Activated naive CD8-positive, alpha-beta T cell (primary cell): ENCODE data around the gene PDE8B.

Experiments
- H3K27ac Mint-ChIP-seq: one replicate; pipeline ENCODE4 v1.8.0; 2021; ENCODE audit warnings: mixed read lengths
- H3K27me3 Mint-ChIP-seq: one replicate; pipeline ENCODE4 v1.8.0; 2021; ENCODE audit warnings: mixed read lengths
- H3K36me3 Mint-ChIP-seq: one replicate; pipeline ENCODE4 v1.8.0; 2021; ENCODE audit warnings: mixed read lengths
- H3K4me1 Mint-ChIP-seq: one replicate; pipeline ENCODE4 v1.8.0; 2021; ENCODE audit warnings: low read depth, mixed read lengths
- H3K4me3 Mint-ChIP-seq: one replicate; pipeline ENCODE4 v1.8.0; 2021; ENCODE audit warnings: mild to moderate bottlenecking, mixed read lengths
- H3K9me3 Mint-ChIP-seq: one replicate; pipeline ENCODE4 v1.8.0; 2021; ENCODE audit warnings: low read depth, mixed read lengths

Gene PDE8B

DNA sequence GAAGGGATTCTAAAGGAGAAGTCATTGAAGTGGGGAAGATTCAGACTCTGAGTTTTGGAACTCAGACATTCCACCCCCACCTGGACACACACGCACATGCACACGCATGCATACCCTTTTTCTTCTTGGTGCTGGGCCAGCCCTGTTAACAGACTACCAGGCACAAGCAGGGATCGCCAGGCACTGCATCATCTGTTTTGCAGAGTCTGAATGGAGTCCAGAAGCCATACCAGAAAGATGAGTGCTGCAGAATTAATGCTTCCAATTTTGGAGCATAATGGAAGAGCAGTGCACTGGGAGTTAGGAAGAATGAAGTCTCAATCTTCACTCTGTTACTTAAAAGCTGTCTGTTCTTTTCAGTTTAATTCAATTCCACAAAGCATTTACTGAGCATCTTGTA is 95.5 kb downstream of the PDE8B start:
- no peaks in the 10 kb centered on the region for H3K4me1 Mint-ChIP-seq
- no peaks in the 10 kb centered on the region for H3K36me3 Mint-ChIP-seq
- no peaks in the 10 kb centered on the region for H3K9me3 Mint-ChIP-seq
- H3K27ac Mint-ChIP-seq, result no peak overlapping the region
- no peak overlapping the region for H3K4me3 Mint-ChIP-seq
- H3K27me3 Mint-ChIP-seq, result no peaks in the 10 kb centered on the region

DNA sequence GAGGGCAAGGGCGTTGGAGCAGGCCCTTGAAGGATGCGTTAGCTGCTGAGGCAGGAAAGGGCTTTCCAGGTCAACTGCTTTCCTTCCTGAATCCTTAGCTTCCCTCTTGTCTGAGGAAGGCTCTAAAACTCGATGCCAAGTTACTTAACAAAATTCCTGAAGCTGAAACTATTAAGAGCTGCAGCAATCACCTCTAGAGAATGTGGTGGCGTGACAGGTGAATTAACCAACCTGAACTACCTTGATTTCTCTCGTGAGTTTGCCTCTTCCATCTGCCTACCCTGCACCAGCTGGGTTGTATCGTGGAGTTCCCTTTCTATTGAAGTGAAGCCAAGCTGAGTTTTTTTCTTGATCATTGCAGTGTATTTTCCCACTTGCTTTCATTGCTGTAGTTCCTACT is 96.1 kb downstream of the PDE8B start:
- Mint-ChIP-seq H3K4me3 (no peak overlapping the region), H3K9me3 (no peaks in the 10 kb centered on the region), H3K36me3 (no peaks in the 10 kb centered on the region), H3K4me1 (no peaks in the 10 kb centered on the region), H3K27ac (no peak overlapping the region), H3K27me3 (no peaks in the 10 kb centered on the region)

DNA sequence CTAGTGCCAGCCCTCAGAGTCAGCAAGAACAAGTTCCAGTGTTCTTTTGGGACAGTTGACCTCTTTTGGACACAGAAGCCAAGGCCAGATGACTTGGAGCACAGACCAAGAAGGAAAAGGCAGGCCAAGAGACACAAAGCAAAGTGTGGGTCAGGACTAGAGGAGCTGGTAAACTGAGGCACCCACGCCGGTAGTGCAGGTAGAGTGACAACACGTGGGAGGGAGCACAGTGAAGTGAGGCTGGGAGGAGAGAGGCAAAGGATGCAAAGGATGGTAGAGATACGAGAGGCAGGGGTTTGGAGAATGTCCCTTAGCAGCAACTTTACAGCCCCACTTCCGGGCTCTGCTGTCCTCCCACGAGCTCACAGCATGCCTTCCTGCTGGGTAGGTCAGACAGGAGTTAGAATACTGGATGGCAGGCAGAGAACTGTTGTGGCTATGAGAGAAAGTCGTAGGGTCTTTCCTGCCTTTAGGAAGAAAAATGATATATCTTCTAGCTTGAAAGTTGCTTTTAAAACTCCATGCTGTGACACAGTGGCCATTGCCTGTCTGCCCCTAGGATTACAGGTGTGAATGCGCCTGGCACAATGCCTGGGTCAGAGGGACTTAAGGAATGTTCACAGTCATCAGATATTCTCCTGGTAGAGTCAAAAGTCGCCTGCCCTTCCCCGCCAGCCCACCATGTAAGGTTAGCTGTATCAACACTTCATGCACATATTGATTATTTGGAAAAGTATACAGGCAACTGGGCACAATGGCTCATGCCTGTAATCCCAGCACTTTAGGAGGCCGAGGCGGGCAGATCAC is 97.9 kb downstream of the PDE8B start:
- H3K36me3 Mint-ChIP-seq, result no peaks in the 10 kb centered on the region
- no peaks in the 10 kb centered on the region for H3K4me1 Mint-ChIP-seq
- H3K27me3 Mint-ChIP-seq, result no peaks in the 10 kb centered on the region
- peaks cover 3% of the 10 kb centered on the region for H3K9me3 Mint-ChIP-seq
- no peak overlapping the region for H3K4me3 Mint-ChIP-seq
- no peak overlapping the region for H3K27ac Mint-ChIP-seq

DNA sequence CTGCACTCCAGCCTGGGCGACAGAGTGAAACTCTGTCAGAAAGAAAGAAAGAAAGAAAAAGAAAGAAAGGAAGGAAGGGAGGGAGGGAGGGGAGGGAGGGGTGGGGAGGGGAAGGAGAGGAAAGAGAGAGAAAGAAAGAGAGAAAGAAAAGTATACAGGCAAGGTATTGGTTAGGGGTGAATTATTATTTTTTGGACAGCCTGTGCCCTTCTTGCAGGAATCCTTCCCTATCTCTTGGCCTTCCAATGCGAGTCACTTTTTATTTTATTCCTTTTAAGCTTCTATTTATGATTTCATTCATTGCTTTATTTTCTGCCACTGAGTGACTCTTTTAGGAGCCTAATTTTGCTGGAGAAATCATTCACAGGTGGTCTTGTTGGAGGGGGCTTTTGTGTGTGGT is 98.7 kb downstream of the PDE8B start:
- Mint-ChIP-seq H3K27me3 (no peaks in the 10 kb centered on the region), H3K36me3 (no peaks in the 10 kb centered on the region), H3K4me1 (no peaks in the 10 kb centered on the region), H3K9me3 (peaks cover 8% of the 10 kb centered on the region), H3K4me3 (no peak overlapping the region), H3K27ac (no peak overlapping the region)

DNA sequence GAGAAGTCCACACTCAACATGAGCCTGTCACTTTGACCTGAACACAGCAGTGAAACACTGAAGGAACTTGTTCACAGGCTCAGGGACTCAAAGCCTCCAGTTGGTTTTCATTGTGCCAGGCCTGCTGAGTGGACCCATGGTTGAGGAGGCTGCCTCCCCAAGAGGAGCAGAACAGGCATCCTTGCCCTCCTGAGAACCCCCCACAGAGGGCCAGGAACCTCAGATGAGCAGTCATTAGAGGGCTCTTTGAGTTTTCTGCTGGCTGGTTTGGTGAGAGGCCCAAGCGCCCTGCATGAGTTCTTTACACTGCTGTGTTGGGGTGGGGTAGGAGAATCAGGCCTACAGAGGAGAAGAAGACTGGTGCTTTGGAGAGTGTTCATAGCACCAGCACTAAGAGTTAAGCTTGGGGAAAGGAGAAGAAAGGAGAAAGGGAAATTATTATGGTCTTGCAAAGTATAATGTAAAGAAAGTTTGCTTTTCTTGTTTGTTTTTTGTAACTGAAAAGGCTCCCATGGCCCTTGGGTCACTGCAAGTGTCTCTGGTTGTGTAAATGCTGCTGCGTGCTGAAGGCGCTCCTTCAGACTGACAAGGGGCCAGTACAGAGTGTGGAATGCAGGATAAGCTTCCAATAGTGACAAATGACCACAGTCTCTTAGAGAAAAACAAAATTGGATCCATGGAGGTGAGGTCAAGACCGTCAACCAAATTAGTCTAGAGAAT is 100.2 kb downstream of the PDE8B start:
- Mint-ChIP-seq H3K4me1 (no peaks in the 10 kb centered on the region), H3K36me3 (no peaks in the 10 kb centered on the region), H3K9me3 (peaks cover 10% of the 10 kb centered on the region), H3K27ac (no peak overlapping the region), H3K4me3 (no peak overlapping the region), H3K27me3 (no peaks in the 10 kb centered on the region)

DNA sequence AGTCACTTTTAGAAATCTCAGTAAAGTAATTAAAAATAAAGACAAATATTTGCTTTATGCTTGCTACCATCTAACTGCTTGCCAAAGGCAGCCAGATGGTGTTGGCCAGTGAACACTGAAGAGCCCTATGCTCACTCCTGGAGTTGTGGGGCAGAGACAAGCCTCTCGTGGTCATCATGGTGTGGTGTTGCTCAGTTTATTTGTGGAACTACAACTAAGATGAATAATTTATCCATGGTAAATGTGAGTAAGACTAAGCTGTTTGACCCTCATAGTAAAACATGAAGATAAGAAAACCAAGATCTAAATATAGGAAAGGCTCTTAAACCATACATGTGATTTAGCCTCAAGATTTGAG is 100.7 kb downstream of the PDE8B start:
- Mint-ChIP-seq H3K27ac (no peak overlapping the region), H3K4me1 (no peaks in the 10 kb centered on the region), H3K27me3 (no peaks in the 10 kb centered on the region), H3K9me3 (peaks cover 10% of the 10 kb centered on the region), H3K36me3 (no peaks in the 10 kb centered on the region), H3K4me3 (no peak overlapping the region)

DNA sequence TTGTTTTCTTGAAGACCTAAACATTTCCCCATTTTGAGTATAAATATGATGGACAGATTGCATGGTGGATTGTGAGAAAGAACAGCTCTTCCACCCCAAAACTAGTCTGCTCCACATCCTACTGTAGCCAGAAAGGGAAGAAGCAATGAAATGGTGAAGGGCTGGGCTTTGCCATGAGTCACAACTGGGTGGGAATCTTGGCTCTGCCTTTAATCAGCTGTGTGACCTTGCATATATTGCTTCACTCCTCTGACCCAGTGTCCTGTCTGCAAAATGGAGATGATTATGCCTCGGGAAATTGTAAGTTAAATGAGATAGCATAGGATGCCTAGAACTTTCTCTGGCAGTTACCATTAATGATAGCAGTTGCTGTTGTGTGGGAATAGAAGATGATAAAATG is 101.9 kb downstream of the PDE8B start:
- Mint-ChIP-seq H3K4me3 (no peak overlapping the region), H3K27me3 (no peaks in the 10 kb centered on the region), H3K4me1 (no peaks in the 10 kb centered on the region), H3K9me3 (peaks cover 10% of the 10 kb centered on the region), H3K36me3 (no peaks in the 10 kb centered on the region), H3K27ac (no peak overlapping the region)

DNA sequence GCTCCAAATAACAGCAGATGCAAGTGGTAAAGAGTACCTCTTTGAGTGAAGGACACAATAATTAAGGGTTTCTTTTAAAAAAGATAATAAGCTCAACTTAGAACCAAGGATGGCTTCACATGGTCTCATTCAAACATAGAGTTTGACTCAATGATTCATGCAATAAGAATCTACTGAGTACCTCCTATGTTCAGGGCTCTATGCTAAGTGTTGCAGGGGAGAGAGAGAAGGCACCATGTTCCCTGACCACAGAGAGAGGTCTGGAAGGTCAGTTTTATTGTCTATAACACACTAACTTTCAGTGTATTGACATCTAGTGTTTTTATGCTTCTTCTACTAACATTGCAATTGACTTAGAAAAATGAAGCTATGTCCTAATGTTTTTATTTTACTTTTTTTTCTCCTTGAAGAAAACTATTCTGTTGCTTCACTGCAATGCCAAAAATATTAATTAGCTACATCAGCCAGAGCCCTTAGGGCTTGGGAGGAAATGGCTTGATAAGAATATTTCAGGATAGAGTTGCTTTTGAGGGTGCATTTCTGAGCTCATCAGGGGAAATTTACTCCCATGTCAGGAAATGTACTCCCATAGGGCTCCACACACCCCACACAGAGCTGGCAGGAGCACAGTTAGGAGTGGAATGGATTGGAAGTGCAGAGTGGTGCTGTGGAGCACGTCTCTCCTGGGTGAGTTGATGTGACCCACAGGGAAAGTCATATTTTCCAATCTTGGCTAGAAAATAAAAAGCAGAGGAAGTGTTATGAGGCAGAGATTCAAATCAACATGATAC is 106.6 kb downstream of the PDE8B start:
- H3K36me3 Mint-ChIP-seq, result no peaks in the 10 kb centered on the region
- no peaks in the 10 kb centered on the region for H3K27me3 Mint-ChIP-seq
- peaks cover 10% of the 10 kb centered on the region for H3K9me3 Mint-ChIP-seq
- no peak overlapping the region for H3K4me3 Mint-ChIP-seq
- no peaks in the 10 kb centered on the region for H3K4me1 Mint-ChIP-seq
- H3K27ac Mint-ChIP-seq, result no peak overlapping the region

DNA sequence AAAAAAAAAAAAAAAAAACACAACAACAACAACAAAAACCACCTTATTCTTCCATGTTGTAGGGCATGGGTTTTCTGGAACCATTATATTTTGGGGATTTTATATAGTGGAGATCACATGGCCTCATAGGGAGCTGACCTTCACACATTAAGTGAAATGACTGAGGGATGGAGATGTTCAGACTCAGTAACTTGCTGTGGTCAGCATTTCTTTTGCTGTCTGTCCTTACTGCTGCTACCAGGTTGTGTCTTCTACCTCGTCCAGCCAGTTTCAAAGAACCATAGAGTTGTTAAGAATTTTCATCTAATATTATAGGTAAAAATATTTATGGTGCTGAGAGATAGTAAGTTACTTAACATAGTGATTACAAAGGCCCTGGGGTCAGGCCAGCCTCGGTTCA is 107.6 kb downstream of the PDE8B start:
- H3K9me3 Mint-ChIP-seq, result peaks cover 8% of the 10 kb centered on the region
- no peaks in the 10 kb centered on the region for H3K36me3 Mint-ChIP-seq
- no peak overlapping the region for H3K27ac Mint-ChIP-seq
- H3K4me3 Mint-ChIP-seq, result no peak overlapping the region
- no peaks in the 10 kb centered on the region for H3K4me1 Mint-ChIP-seq
- no peaks in the 10 kb centered on the region for H3K27me3 Mint-ChIP-seq

DNA sequence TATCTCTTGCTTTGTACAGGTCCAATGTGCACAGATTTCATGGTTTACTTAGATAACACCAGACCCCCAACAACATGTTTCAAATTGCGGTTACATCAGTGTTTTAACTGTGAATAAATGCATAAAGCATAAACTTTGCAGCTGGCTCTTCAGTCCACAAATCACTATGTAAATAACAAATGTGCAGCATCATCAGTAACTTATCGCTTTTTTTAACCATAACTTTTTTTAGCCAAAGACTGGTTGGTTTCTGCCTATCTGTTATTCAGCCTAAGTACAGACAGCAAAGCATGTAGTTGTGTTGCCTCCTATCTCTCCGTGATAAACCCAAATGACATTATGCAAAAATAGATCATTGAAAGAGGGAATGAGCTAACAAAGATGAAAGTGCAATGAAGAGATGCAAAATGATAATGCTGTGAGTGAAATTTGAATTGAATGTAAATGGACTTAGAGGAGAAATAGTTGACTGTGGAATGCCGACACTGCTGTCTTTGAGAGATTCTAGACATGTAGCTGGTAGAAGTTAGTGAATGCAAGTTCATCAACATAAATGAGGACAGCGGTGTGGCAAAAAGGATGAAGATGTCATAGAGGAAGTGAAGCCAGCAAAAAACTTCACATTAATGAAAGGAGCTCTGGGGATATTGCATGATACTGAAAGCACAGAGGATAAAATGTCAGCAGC is 108.8 kb downstream of the PDE8B start:
- Mint-ChIP-seq H3K36me3 (no peaks in the 10 kb centered on the region), H3K27me3 (no peaks in the 10 kb centered on the region), H3K4me1 (no peaks in the 10 kb centered on the region), H3K27ac (no peak overlapping the region), H3K4me3 (no peak overlapping the region), H3K9me3 (peaks cover under 1% of the 10 kb centered on the region)

DNA sequence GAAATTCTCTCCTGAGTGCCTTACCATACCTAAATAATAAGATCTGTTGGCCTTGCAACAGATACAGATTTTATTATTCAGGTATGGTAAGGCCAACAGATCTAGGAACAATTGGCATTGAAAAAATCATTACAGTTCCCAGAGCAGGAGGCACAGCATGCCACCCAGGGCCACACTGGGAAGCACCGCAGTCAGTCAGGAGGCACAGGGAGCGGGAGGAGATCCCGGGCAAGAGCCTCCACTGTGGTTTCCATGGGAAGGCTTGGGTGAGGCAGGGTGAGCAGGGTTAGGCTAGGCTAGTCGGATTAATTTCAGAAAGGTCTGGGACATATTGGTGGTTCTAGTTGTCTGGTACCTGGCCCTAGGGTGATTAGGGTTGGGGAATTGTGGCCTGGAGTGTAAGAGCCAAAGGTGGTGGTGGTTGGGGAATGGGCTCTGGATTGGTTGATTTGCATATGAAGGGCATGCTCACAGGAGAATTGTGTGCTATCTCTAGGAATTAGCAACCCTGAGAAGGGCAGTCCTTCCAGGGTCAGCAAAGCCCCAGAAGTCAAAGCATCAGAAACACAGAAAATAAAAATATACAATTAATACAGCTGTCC is 111.4 kb downstream of the PDE8B start:
- no peaks in the 10 kb centered on the region for H3K36me3 Mint-ChIP-seq
- no peaks in the 10 kb centered on the region for H3K9me3 Mint-ChIP-seq
- no peak overlapping the region for H3K27ac Mint-ChIP-seq
- H3K4me3 Mint-ChIP-seq, result no peak overlapping the region
- H3K4me1 Mint-ChIP-seq, result no peaks in the 10 kb centered on the region
- no peaks in the 10 kb centered on the region for H3K27me3 Mint-ChIP-seq

DNA sequence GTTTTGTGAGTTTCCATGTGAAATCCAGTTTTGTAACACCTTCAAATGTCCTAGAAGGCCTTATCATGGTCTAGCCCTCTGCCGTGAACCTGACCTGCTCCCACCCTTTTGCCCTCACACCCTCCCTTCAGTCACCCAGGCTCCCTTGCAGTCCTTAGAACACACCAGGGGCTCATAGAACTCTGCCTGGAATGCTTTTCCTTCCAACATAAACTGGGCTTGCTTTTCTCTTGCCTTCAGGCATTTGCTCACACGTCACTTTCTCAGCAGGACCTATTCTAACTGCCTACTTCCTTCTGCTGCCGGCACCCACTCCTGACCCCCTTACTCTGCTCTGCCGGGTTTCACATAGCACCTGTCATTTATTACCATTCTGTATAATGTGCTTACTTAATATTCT is 111.9 kb downstream of the PDE8B start:
- no peaks in the 10 kb centered on the region for H3K4me1 Mint-ChIP-seq
- H3K36me3 Mint-ChIP-seq, result no peaks in the 10 kb centered on the region
- no peak overlapping the region for H3K27ac Mint-ChIP-seq
- H3K27me3 Mint-ChIP-seq, result no peaks in the 10 kb centered on the region
- no peak overlapping the region for H3K4me3 Mint-ChIP-seq
- H3K9me3 Mint-ChIP-seq, result no peaks in the 10 kb centered on the region

DNA sequence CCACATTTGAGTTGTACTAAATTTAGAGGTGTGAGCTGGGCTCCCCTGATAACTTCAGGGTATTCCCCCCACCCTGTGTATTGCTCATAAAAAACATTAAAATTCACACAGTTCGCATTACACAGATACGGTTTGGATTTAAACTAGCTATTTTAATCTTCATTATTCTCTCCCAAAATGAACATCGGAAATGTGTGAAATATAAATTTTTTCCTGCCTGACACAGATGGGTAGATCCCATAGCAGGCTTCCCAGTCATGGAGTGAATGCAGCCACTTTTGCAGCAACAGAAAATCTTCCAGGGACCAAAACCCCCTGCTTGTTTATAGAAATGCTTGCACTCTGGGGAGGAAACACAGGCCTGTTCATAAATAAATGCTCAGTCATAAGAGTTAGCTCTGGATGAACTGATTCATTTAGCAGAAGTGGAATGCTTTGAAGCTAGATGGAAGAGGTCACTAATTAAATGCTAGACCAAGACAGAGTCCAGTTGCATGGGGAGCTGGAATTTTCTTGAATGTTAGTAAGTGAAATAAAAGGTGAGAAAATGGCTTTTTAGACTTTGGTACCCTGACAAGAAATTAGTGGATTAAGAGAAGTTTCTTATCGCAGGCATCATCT is 115.6 kb downstream of the PDE8B start:
- H3K9me3 Mint-ChIP-seq, result no peaks in the 10 kb centered on the region

DNA sequence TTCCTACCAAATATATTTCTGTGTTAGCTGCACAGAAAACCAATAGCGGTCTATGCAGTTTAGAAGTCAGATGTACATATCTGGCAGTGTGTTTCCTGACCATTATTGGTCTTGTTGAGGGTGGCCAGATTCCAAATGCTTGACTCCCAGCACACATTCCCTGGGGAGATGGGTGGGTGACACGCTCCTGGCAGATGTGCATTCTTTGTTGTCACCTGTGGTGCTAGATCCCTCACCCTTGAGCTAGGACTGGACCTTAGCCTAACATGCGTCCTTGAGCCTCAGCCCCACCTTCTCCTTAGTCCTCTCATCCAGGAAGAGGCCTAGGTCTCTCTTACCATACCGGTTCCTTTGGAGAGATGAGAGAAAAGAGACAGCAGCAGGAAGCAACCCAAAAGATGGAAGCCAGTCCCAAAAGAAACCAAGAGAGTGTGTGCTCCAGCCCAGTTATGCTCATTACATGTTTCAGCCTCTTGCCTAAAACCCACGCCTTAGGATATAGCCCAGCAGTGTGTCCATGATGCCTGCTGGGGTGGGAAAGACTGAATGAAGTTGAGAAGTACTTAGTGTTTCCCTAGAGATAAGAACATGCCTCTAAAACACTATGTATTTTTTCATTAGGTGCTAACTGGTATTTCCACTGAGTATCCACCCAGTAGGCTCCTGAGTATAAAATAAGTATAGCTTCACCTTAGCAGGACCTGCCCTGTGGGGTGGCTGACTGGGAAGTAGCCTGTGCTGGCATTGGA is 116.7 kb downstream of the PDE8B start:
- Mint-ChIP-seq H3K4me3 (no peak overlapping the region), H3K4me1 (peaks cover 13% of the 10 kb centered on the region), H3K36me3 (no peaks in the 10 kb centered on the region), H3K27ac (no peak overlapping the region), H3K27me3 (peaks cover 5% of the 10 kb centered on the region), H3K9me3 (no peaks in the 10 kb centered on the region)

More for the DNA sequence above, 115.6 kb downstream of the PDE8B start:
- peaks cover 2% of the 10 kb centered on the region for H3K27me3 Mint-ChIP-seq
- H3K36me3 Mint-ChIP-seq, result no peaks in the 10 kb centered on the region
- H3K4me1 Mint-ChIP-seq, result peaks cover 13% of the 10 kb centered on the region
- H3K27ac Mint-ChIP-seq, result no peak overlapping the region
- no peak overlapping the region for H3K4me3 Mint-ChIP-seq
